NOMO-1 treated with DMSO at 0.1 percent for 48 hours (cell line): ENCODE measurements around the gene DNAH8.
A peak's percentile ranks its signal among the peaks of the same experiment; 100 is the strongest.

Experiments used
- DNase-seq: peaks from one replicate; lab custom pipeline; 2025; ENCODE audit not compliant: unreplicated experiment; lab: John Stamatoyannopoulos, UW

DNAH8 gene

DNA sequence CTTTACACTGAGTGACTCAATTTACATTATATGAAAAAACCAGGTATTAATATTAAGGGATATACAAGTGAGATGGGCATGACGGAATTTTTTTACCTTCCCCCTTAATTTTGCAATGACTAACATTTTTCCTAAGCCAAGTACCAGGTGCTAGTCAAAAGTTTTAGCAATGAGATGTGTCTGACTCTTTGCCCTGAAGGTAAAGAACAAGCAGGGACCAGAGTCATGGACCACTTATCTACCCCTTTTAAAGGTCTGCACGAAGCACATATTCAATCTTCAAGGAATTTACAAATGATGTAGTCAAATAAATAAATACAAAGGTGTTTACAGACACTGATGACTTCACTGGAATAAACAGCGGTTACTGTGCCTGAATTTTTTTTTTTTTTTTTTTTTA, 13.6 kb upstream of the DNAH8 start:
- DNase-seq, result no peak

DNA sequence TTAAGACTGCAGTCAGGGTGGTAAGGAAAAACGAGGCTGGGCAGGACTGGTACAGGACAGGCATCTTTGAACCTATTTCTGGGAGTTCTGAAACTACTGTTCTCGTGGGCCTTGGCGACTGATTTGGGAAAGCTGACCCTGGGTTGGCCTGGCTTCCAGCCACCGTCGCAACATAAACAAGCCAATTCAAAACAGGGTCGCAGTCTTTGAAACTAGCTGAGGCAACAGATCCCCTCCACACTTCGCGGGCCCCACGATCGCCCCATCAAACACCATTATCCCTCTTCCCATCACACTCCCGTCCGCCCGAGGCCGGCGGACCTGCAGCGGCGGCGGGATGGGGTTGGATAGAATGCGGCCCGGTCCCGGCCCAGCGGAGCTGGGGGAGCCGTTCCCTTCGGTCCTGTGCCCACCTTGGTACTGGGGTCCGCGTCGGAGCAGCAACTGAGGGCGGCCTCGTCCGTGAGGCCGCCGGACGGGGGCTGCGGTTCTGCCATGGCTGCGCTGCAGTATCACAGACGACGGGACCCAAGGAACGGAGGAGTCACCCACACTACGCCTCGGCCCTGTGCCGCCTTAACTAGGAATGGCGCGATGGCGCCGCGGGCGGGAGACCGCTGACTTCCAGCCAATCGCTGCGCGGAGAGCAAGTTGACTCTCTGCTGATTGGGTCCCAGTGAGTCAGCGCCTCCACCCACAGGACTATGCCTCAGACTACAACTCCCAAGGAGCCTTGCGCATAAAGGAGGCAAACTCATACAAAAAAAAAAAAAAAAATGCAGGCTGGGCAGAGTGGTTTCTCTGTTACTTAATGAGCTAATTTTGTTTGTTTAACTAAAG, 12.3 kb upstream of the DNAH8 start, which contains the start of gene GLO1:
GLO1 (minus strand) TSS at position 588 of the 840 bp plus-strand sequence; CDS start at position 497, 91 bp downstream.
- DNase-seq, result peak; percentile 99

DNA sequence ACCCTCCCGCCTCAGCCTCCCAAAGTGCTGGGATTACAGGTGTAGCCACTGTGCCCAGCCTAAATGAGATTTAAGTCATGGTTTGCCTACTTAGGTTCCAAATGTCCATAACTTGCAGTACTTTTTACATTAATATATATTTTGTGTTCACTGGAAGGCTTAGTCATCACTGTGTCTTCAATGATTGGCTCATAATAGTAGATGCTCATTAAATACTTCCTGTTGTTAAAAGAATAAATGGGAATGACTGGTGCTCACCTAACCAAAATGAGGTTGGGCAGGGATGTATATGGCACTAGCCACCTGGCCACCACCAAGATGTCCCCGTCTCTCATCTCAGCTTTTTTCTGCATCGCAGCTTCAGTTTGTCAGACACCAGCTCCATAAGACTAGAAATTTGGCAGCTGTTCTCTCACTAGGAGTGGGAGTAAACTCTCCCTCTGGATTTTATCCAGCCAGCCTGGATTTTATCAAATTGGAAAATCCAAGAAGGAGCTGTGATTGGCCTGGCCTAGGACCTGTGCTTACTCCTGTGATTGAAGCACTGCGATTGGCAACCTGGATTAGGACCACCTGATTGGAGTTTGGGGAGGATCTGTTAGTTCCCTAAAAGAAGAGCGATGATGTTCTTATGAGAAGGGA, 11.0 kb upstream of the DNAH8 start:
- DNase-seq, result no peak

- DNase-seq, result no peak
Measured at GRCh38 chr6:38705924-38706323, 9.2 kb upstream of the DNAH8 start.

DNA sequence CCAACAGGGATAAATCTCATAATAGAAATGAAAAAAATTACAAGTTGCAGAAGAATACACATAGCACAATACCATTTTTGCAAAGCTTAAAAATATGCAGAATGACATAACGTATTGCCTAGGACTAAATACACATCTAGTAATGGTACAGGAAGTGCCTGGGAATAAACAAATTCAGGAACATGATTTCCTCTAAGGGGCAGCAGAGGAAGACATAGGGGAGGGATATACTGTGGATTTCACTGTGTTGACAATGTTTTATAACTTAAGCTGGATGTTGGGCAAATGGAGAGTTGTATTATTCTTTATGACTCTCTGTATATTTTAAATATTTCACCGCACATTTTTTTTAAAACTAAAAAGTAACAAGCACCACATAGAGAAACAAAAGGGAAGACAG, 6.6 kb upstream of the DNAH8 start:
- DNase-seq, result no peak

- DNase-seq, result peak; percentile 86
Measured at GRCh38 chr6:38713812-38714211, 1.3 kb upstream of the DNAH8 start.

GRCh38 chr6:38714239-38715015, 684 bp upstream of the DNAH8 start:
- peak; percentile 29 for DNase-seq

DNA sequence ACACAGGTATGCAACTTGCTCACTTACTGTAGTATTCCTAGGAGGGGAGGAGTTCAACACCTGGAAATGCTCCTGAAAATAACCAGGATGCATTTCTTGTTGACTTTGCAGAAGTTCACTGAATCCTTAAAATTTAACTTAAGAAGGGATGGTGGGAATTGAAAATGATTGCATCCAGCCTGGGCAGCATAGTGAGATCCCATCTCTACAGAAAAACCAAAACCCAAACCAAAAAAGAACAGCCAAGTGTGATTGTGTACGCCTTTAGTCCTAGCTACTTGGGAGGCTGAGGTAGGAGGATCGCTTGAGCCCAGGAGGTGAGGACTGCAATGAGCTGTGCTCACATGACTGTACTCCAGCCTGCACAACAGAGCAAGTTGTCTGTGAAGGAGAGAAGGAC, 1.7 kb downstream of the DNAH8 start:
- no peak for DNase-seq

GRCh38 chr6:38719358-38719757, 4.2 kb downstream of the DNAH8 start:
- DNase-seq, result no peak

DNA sequence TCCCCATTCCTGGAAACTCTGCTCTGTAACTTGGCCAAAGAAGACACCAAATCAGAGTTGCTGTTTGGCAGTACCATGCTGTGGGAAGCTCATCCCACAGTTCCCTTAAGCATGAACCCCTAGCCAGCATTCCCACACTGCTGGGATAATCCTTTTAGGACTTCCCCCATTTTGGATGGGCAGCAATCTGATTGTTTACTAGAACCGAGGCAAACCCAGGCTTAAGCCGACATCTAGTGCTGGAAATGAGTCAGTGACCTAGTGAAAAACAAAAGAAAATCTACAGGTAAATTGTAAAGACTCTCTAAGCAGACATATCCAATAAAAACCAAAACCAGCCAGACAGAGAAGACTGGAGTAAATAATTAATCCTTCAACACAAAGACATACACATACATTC, 5.2 kb downstream of the DNAH8 start:
- DNase-seq, result no peak

DNA sequence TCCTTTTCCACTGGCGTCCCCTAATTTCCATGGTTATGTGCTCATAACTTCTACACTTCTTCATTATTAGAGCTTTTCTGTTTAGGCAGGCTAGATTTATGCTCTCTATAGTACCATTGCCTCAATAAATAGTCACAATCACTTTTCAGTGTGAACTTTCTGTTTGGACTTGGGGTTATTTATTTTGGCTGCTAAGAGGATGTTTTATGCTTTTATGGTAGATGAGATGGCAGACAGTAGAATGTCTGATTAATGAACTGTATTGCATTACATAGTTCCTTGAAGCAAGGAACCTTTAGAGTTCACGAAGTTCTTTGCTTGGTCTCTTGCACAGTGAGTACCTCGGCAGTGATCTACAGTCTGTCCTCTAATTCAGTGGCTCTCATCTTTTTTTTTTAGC, 6.9 kb downstream of the DNAH8 start:
- DNase-seq, result no peak

DNA sequence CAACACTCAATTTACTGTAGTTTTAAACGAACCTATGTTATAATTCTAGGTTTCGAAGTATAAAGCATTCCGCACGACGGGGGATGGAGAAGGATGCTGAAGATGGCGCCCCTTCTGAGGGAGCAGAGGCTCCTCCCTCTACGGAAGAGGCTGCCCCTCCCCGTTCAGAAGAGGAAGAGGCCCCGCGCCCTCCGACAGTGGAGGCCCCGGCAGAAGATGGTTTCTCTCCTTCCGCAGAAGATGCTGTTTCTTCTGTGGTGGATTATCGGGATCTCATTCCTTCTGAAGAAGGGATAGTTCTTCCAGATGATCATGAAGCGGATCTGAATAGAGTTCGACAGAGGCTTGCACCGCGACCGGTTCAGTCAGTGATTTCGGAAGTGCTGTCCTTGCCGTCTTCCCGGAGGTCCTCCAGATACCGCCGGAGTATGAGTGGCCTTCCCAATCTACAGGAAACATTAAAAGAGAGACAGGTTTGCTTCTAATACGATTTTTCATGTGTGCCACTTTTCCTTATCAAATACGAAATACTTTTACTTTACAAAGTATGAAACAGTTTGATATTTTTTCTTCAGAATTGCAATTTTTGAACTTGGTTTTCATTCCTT, 7.7 kb downstream of the DNAH8 start:
- no peak for DNase-seq

DNA sequence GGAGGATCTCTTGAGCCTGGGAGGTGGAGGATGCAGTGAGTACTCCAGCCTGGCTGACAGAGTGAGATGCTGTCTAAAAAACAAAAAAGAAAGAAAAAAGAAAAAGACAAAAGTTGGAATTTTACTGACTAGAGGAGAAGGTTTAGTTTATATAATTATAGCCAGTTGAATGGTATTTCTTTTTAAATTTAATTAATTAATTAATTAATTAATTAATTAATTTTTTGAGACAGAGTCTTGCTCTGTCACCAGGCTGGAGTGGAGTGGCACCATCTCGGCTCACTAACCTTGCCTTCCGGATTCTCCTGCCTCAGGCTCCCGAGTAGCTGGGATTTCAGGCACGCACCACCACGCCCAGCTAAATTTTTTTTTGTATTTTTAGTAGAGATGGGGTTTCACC, 8.7 kb downstream of the DNAH8 start:
- no peak for DNase-seq

DNA sequence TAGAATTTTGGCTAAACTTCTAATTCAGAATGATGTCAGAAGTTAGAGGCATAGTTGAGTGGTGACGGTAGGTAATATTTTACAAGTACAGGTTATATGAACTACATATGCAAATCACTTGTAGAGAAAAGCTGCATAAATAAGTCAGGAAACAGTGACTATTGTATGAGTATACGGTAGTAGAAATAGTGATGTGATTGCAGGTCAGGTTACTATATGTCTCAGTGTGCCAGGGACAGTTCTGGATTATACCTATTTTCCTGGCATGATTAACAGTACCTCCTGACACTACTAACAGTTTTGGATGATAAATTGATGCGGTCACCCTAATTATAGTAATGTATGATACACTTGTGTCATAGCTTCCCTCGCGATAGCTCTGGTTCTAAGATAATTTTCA, 9.2 kb downstream of the DNAH8 start:
- DNase-seq, result no peak

DNA sequence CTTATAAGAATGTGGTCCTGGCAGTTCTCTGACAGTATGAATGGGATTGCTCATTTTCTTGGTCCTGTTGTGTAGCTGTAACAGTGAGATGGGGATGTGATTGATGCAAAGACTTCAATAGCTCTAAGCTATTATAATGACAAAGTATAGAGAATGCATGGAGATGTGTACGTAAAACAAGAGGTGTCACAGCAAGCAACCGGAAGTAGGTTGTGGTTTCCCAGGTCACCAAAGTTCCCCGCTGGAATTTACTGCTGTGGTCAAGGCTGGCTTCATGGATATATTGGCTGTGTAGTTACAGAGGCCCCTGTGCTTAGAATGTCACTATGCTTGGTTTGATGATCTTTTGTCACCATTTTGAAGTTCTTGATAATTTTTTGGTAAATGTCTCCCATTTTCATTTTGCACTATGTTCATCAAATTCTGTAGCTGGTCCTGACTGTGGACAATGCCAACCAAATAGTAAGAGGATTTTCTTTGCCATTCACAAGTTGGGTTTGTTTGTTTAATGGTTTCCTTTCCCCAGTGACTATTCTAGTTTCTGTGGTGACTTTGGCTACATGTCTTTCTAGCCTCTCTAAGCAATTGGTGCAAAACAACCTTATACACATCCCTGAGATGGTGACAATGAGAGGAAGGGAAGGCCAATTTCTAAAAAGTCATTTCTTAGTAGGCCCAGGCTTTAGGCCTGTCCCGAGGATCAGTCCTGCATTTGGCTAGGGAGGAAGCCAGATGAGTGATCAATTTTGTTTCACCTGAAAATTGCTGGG, 10.5 kb downstream of the DNAH8 start:
- no peak for DNase-seq

DNA sequence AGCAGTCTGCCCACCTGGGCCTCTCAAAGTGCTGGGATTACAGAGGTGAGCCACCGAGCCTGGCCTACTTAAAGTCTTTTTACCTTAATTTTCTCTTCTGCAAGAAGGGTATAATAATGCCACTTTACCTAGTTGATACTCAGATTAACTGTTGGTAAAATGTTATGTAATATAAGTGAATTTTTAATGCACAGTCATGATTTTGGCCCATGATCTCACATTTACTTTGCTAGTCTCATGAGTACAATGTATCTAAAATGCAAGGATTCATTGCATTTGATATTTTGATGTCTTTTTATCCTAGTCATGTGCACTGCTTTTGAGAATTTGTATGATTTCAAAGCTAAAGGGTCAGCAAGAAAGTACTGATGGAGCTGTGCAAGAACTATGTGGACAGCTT, 13.1 kb downstream of the DNAH8 start:
- no peak for DNase-seq

GRCh38 chr6:38730140-38730862, 15.2 kb downstream of the DNAH8 start:
- DNase-seq, result no peak

DNA sequence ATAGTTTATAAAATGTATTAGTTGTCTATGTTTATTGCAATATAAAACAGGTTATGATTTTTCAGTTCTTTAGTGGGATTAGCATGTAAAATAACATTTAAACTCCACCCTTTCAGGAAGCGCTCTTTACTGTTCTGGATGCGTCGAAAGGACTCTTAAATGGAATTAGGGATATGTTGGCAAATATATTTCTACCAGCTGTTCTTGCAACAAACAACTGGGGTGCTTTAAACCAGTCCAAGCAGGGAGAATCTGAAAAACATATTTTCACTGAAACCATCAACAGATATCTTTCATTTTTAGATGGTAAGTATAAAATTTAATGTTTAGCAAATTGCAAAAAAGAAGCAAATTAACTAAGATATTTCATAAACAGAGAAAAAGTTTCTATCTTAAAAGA, 21.8 kb downstream of the DNAH8 start:
- no peak for DNase-seq

GRCh38 chr6:38738261-38738660, 23.1 kb downstream of the DNAH8 start:
- DNase-seq, result peak; percentile 5

DNA sequence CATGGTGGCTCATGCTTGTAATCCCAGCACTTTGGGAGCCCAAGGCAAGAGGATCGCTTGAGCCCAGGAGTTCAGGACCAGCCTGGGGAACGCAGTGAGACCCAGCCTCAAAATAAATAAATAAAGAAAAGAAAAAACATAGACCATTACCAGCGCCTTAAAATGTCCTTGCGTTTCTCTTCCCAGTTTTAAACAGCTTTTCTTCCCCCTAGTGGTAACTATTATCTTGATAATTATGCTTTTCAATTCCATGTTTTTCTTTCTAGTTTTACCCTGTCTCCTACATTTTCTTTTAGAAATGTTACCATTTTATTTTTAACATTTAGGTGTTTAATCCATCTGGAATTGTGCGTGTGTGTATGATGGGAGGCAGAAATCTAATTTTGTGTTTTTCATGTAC, 24.4 kb downstream of the DNAH8 start:
- DNase-seq, result no peak
